Astrocyte of the hippocampus (primary cell): ENCODE measurements around the gene TSPOAP1.
A peak's percentile ranks its signal among the peaks of the same experiment; 100 is the strongest.

Source experiments
- DNase-seq: peaks from one replicate; pipeline ENCODE4 v3.0.0; 2011; ENCODE audit warnings: low read depth, low spot score

TSPOAP1 gene

GRCh38 chr17:58363457-58364185, 35.0 kb upstream of the TSPOAP1 start:
- no peak for DNase-seq

GRCh38 chr17:58362368-58363014, 33.9 kb upstream of the TSPOAP1 start:
- DNase-seq = no peak

GRCh38 chr17:58360296-58361063, 31.9 kb upstream of the TSPOAP1 start:
- no peak for DNase-seq

GRCh38 chr17:58358408-58359172, 30.0 kb upstream of the TSPOAP1 start:
- no peak for DNase-seq

GRCh38 chr17:58357312-58358297, 29.0 kb upstream of the TSPOAP1 start:
- DNase-seq = no peak

GRCh38 chr17:58356231-58356630, 27.6 kb upstream of the TSPOAP1 start:
- no peak for DNase-seq

GRCh38 chr17:58354541-58355216, 26.1 kb upstream of the TSPOAP1 start:
- DNase-seq = no peak

GRCh38 chr17:58353389-58353825, 24.8 kb upstream of the TSPOAP1 start:
- DNase-seq = no peak

- peak; percentile 55 for DNase-seq
These were observed 24.2 kb upstream of the TSPOAP1 start for GRCh38 chr17:58352596-58353388.

- peak; percentile 97 for DNase-seq
These were observed 23.4 kb upstream of the TSPOAP1 start, which contains the start of gene SUPT4H1 for GRCh38 chr17:58351831-58352595. Gene SUPT4H1, minus strand, starts transcription at chr17:58352201. Its CDS starts 66 bp downstream, at chr17:58352135.

GRCh38 chr17:58351182-58351581, 22.6 kb upstream of the TSPOAP1 start:
- no peak for DNase-seq

GRCh38 chr17:58348038-58348437, 19.4 kb upstream of the TSPOAP1 start:
- DNase-seq = no peak

GRCh38 chr17:58345500-58345899, 16.9 kb upstream of the TSPOAP1 start:
- DNase-seq = no peak

- no peak for DNase-seq
These were observed 16.2 kb upstream of the TSPOAP1 start for GRCh38 chr17:58344791-58345157.

- no peak for DNase-seq
These were observed 15.6 kb upstream of the TSPOAP1 start for GRCh38 chr17:58344047-58344790.

- no peak for DNase-seq
These were observed 14.5 kb upstream of the TSPOAP1 start for GRCh38 chr17:58343131-58343530.

GRCh38 chr17:58341861-58342475, 13.4 kb upstream of the TSPOAP1 start:
- no peak for DNase-seq
